GM20000 (cell line): ENCODE measurements around the gene ENO1.

Experiments
- DNase-seq: peaks from one replicate; pipeline ENCODE4 v3.0.0; 2012; ENCODE audit warnings: low spot score
- TF ChIP-seq, protein P1 (sequence below): IDR thresholded peaks from 2 replicates; pipeline ENCODE4 v1.5.1; 2012; ENCODE audit warnings: mild to moderate bottlenecking, control low read depth; ENCODE audit errors: extremely low read depth, missing control alignments

Gene ENO1

DNA sequence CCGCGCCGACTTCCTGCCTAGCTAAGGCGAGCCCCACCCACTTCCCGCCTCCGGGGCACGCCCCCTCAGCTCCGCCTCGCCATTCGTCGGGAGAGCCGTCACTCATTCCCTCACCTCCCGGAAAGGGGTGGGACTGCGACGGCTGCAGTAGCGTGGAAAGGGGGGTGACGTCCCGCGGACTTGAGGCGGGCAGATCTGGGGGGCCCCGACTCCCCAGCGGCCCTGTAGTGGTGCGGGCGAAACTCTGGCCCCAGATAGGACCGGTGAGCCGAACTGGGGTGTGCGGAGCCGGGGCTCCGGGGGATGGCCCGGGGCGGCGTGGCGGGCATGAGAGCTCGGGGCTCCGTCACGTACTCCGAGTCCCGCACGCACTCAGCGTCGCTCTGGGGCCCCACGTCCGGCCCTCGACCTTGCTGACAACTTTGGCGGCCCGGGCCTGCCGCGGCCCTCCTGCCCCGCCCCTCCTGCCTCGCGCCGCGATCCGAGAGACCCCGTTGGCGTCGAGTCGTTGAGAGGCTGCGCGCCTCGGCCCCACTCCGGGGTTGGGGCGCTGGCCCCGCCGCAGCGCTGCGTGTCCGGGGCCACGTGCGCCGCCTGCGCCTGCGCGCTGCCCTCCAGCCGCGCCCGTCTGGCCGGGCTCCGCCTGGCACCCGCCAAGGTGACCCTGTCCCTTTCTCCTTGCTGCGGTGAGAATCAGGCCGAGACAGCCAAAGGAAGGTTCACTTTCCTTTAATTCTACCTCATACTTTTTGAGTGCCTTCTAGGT lies 395 bp upstream of the ENO1 start:
- DNase-seq, result peak; percentile 99
- TF ChIP-seq, protein P1, sequence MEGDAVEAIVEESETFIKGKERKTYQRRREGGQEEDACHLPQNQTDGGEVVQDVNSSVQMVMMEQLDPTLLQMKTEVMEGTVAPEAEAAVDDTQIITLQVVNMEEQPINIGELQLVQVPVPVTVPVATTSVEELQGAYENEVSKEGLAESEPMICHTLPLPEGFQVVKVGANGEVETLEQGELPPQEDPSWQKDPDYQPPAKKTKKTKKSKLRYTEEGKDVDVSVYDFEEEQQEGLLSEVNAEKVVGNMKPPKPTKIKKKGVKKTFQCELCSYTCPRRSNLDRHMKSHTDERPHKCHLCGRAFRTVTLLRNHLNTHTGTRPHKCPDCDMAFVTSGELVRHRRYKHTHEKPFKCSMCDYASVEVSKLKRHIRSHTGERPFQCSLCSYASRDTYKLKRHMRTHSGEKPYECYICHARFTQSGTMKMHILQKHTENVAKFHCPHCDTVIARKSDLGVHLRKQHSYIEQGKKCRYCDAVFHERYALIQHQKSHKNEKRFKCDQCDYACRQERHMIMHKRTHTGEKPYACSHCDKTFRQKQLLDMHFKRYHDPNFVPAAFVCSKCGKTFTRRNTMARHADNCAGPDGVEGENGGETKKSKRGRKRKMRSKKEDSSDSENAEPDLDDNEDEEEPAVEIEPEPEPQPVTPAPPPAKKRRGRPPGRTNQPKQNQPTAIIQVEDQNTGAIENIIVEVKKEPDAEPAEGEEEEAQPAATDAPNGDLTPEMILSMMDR, result no peak

DNA sequence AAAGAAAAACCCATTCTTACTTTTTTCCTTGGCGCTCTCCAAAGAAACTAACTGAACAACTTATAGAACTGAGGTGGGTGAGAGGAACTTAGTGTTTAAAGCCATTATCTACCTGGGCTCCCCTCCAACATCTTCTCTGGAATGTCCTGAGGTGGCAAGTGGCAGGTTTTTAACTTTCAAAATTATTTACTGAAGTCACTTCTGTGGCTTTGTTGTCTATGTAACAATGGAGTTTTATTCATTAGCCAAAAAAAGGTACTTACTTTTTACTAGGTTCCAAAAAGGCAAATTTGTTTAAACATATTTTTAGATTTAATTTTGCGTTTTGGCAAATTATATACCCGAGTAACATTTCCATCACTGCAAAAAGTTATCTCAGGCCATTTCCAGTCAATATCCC lies 2.4 kb downstream of the ENO1 start:
- no peak for DNase-seq
- TF ChIP-seq, protein P1, result no peak

DNA sequence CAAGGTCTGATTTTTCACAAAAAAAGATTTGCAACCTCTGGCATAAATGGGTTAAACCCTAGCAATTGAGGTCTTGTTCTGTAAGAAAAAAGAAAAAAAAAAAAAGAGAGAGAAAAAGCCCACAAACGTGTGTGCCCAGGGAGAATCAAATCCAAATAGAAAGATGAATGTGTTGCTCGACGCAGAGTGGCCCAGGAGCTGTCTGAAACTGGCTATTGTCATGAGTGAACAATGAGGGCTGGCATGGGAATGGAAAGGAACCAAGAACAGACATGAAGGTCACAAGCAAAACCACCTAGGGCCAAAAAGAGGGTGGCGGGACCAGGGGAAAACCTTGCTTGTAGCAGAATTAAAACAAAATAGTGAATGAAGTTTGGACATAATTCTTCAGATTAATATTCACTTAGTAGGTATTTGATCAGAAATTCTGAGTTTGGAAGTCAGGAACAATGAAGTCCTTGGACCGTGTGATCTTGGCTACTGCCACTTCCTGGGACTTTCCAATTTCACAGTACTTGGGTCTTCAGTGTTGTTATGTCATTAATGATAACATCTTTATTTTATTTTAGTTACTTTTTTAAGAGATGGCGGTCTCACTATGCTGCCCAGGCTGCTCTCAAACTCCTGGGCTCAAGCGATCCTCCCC lies 3.1 kb downstream of the ENO1 start:
- TF ChIP-seq, protein P1, result no peak
- no peak for DNase-seq

DNA sequence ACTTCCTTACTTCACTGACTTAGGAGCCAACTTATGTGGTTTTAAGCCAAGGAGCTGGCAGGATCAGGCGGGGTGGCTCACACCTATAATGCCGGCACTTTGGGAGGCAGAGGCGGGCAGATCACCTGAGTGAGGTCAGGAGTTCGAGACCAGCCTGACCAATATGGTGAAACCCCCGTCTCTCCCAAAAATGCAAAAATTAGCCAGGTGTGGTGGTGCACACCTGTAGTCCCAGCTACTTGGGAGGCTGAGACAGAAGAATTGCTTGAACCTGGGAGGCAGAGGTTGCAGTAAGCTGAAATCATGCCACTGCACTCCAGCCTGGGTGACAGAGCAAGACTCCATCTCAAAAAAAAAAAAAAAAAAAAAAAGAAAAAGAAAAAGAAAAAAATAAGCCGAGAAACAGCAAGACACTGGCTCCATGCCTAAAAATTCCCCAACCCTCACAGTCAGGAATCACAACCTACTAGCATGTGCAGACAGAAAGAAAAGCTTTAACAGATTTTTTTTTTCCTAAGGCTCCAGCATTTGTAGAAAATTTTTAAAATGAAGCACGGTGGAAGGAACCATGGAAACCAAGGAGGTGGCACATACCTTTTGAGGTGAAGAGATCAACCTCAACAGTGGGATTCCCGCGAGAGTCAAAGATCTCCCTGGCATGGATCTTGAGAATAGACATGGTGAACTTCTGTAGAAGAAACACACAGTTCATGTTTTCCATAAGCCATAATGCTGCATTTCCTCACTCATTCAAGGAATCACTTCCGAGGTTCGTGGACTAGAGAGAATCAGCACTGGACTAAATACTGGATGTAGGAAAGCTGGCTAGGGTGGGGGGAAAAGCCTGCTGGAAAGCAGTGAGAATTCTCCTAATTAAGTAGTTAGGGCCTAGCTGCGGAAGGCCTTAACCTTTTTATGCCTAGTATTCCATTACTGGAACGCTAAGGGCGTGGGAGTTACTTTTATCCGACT lies 4.0 kb downstream of the ENO1 start:
- DNase-seq, result no peak
- TF ChIP-seq, protein P1, result no peak

DNA sequence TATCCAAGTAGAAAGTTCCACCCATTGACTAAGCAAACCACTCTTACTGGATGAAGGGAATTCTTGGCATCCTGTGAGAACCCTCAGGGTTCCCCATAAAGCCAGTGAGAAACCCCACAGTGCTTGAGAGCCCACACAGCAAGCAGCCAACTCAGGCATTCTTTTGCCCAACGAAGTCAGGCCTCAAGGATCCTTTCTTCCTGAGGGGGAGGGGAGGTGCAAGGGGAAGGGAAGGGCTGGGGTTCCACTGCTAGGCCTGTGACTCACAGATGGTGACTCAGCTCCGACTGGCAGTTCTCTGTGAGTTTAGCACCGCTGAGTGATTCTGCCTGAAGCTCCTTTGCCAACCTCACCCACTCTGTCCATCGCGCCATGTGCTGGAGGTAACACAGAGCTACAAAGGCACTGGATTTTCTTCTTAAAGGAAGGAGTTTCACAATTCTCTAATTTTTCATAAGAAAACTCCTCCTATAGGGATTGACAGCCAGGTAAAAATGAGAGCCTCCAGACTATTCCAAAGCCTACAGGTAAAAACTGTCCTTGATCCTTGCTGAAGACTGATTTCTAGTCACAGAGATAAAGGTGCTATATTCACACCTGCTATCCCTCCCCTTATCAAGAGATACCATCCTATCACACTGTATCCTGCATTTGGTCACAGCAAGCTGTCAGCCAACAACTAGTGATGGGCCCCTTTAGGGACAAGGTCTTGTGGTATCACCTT lies 4.8 kb downstream of the ENO1 start:
- TF ChIP-seq, protein P1, result no peak
- DNase-seq, result no peak

DNA sequence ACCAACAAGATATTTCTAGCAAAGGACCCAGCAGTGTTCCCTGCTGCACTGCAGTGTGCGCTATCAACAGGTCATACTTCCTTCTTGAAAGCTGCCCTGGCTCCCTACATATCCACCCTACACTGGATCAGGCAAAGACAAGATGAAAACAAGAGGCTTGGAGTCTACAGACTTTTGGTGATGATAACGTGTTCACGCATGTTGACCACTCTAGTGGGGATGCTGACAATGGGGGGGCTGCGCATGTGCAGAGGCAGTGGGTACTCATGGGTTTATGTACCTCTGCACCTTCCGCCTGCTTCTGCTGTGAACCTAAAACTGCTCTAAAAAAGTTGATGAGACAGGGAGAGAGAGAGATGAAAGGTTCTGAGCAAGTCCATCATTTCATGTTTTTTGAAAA lies 5.5 kb downstream of the ENO1 start:
- DNase-seq, result no peak
- TF ChIP-seq, protein P1, result no peak
